Measurements from ENCODE around the gene EGR2. TPM values are rescaled to one million over a fixed set of nuclear protein-coding genes. Genes with fewer than 3 reads are reported as not detected.

The EGR2 gene
- total RNA-seq, 1 experiment from 2014 or later = 2.3 TPM

DNA sequence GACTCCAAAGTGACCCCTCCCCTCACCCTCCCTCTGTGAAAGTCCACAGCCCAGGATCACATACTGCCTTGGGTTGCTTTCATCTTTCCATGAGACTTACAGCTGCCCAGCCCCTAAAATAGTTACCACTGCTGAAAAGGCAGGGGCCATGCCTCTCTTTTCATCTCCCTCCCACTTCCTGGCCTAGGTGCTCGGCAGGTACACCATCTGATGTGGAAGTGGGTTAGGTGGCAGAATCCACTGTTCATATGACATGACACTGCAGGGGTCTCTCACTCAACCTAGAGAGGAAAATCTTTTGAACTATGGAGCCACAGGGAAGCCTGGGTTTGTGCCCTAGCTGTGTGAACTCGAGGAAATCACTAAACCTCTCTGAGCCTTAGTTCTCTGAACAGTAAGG, 50.4 kb downstream of the EGR2 start (continued):
- TF ChIP-seq ELF1 (IDR thresholded peaks at IDR 0.05; ENCODE audit: borderline replicate concordance, low read depth) = no peak
- TF ChIP-seq ZNF274 (IDR thresholded peaks at IDR 0.05; ENCODE audit: low read depth, low read length) = no peak
- TF ChIP-seq, protein P1, sequence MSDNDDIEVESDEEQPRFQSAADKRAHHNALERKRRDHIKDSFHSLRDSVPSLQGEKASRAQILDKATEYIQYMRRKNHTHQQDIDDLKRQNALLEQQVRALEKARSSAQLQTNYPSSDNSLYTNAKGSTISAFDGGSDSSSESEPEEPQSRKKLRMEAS (IDR thresholded peaks at IDR 0.05) = no peak
- TF ChIP-seq, protein P2, sequence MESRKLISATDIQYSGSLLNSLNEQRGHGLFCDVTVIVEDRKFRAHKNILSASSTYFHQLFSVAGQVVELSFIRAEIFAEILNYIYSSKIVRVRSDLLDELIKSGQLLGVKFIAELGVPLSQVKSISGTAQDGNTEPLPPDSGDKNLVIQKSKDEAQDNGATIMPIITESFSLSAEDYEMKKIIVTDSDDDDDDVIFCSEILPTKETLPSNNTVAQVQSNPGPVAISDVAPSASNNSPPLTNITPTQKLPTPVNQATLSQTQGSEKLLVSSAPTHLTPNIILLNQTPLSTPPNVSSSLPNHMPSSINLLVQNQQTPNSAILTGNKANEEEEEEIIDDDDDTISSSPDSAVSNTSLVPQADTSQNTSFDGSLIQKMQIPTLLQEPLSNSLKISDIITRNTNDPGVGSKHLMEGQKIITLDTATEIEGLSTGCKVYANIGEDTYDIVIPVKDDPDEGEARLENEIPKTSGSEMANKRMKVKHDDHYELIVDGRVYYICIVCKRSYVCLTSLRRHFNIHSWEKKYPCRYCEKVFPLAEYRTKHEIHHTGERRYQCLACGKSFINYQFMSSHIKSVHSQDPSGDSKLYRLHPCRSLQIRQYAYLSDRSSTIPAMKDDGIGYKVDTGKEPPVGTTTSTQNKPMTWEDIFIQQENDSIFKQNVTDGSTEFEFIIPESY (IDR thresholded peaks at IDR 0.05; ENCODE audit: extremely low read depth, insufficient replicate concordance, low read length) = no peak
- TF ChIP-seq TCF7L2 (IDR thresholded peaks at IDR 0.05; ENCODE audit: borderline replicate concordance, extremely low read depth, insufficient read depth, insufficient read length) = no peak

DNA sequence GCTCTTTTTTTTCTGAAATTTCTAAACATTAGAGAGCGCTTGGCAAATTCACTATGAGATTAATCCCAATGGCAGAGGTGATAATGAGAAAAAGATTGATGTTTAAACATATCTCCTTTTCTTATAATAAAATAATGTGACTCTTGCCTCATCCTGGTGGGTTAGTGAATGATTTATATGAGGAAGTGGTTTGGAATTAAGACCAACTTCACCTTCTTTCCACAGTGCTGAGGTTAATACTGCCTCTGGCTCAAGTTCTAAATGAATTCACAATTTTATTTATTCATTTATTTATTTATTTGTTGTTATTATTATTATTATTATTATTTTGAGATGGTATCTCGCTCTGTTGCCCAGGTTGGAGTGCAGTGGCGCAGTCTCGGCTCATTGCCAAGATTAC, 52.2 kb downstream of the EGR2 start:
- intact Hi-C loops (cut with micrococcal nuclease) = no loop called here
- ChIA-PET RAD21 (ENCODE audit: low non-redundant PET in 1 of 2, low total read pairs in 2 of 2, uncharacterized antibody in 2 of 2, unreplicated experiment in 2 of 2) (no interaction called here), CTCF (no interaction called here), POLR2A (no interaction called here)
- Histone ChIP-seq H3K27ac (ENCODE audit: low read depth, low read length) (no peak overlapping the region), H3K36me3 (ENCODE audit: control insufficient read depth in 1 of 2, insufficient read depth in 2 of 2, low read length in 2 of 2) (no peaks in the 10 kb centered on the region), H3K9ac (ENCODE audit: low read length) (no peak overlapping the region), H3K9me3 (ENCODE audit: control insufficient read depth in 1 of 2, insufficient read depth in 1 of 2, low read depth in 1 of 2, low read length in 2 of 2) (no peaks in the 10 kb centered on the region), H3K27me3 (ENCODE audit: insufficient read depth, low read length) (no peaks in the 10 kb centered on the region), H2AFZ (ENCODE audit: low read depth, low read length, poor library complexity, severe bottlenecking) (no peak overlapping the region), H3K4me2 (ENCODE audit: low read length) (no peak overlapping the region), H4K20me1 (ENCODE audit: insufficient read depth) (no peaks in the 10 kb centered on the region), H3K4me3 (replicated peaks in 1 of 2; ENCODE audit: low read depth in 1 of 2, low read length in 2 of 2) (no peak overlapping the region), H3K9me2 (ENCODE audit: insufficient read depth) (no peaks in the 10 kb centered on the region), H3K4me1 (ENCODE audit: control insufficient read depth in 1 of 2, insufficient read depth in 2 of 2, low read length in 2 of 2) (peaks cover 0 to 6% of the 10 kb centered on the region in 2 experiments; a peak in 2 of 4 replicates), H3K79me2 (ENCODE audit: insufficient read depth, low read length) (no peaks in the 10 kb centered on the region)
- no peak for TF ChIP-seq SRF (IDR thresholded peaks at IDR 0.05; ENCODE audit: low read depth)
- no peak for TF ChIP-seq ZFX (IDR thresholded peaks at IDR 0.05)
- TF ChIP-seq SIN3A (IDR thresholded peaks at IDR 0.05; ENCODE audit: low read depth) = no peak
- no peak for TF ChIP-seq JUND (IDR thresholded peaks at IDR 0.05)
- TF ChIP-seq POLR2AphosphoS5 (IDR thresholded peaks at IDR 0.05; ENCODE audit: low read depth, low read length) = no peak
- ATAC-seq (no peak), DNase-seq (ENCODE audit: low read depth, low spot score) (no peak)
- no TSS peak for BruUV-seq (replicated peaks)

Data from HCT116 (cell line).